Measurements from ENCODE around the gene POLR2J. TPM values are rescaled to one million over a fixed set of nuclear protein-coding genes. Genes with fewer than 3 reads are reported as not detected.
A peak's percentile ranks its signal among the peaks of the same experiment; 100 is the strongest.

Gene POLR2J
- total and polyA plus RNA-seq, 10 of the 15 experiments (the other 5 are each of a cell fraction or from before 2014, with no cell fraction given), result 16.4 to 119 (median 77.4) TPM

- no TSS peak for BruUV-seq (replicated peaks)
- Histone ChIP-seq H2AFZ (ENCODE audit: control insufficient read depth, low read depth, low read length) (peak overlapping the region; percentile 18), H3K4me3 (peak overlapping the region; percentile 51; the same call in 1 of the 2 replicates), H4K20me1 (ENCODE audit: control insufficient read depth, insufficient read depth) (no peaks in the 10 kb centered on the region), H3K27me3 (replicated peaks in 1 of 2; ENCODE audit: control insufficient read depth in 2 of 2, insufficient read depth in 2 of 2, low read length in 1 of 2) (no peaks in the 10 kb centered on the region), H3K9me3 (replicated peaks; ENCODE audit: control insufficient read depth, insufficient read depth, low read length) (no peaks in the 10 kb centered on the region), H3K4me2 (ENCODE audit: control insufficient read depth, insufficient read depth) (peak overlapping the region; percentile 85), H3K4me1 (ENCODE audit: control insufficient read depth, insufficient read depth, low read length) (peaks cover 53% of the 10 kb centered on the region), H3K36me3 (ENCODE audit: control insufficient read depth in 2 of 2, insufficient read depth in 2 of 2, low read length in 1 of 2) (peaks cover 4 to 6% of the 10 kb centered on the region in 2 experiments), H3K9ac (ENCODE audit: control insufficient read depth, insufficient read depth, low read length) (peak overlapping the region; percentile 97), H3K79me2 (ENCODE audit: control insufficient read depth, insufficient read depth, low read length) (peaks cover 9% of the 10 kb centered on the region), H3K27ac (ENCODE audit: control insufficient read depth, insufficient read depth) (peak overlapping the region; percentile 99)
- ATAC-seq, result peak; percentile 84
- DNase-seq (ENCODE audit: low read depth, low spot score), result peak; percentile 84
- FAIRE-seq, result peak; percentile 95
- WGBS (ENCODE audit: insufficient coverage, insufficient replicate concordance, low lambda C conversion rate, missing lambda C conversion rate), result under 1% methylated on average over 25 of the region's 25 CpGs
- intact Hi-C loops (cut with micrococcal nuclease; ENCODE audit: unreplicated experiment) (loop anchor here (1.0 to 2.0 kb wide), 2 partner anchors 17 to 21 kb away; no protein-coding TSS in a partner anchor), in situ Hi-C loops (cut with MboI) (no loop called here)
- ChIA-PET RAD21 (ENCODE audit: unreplicated experiment) (interaction anchor here (0.6 to 6.0 kb wide), 14 partner anchors 9 to 155 kb away, joined by 3 to 115 read pairs (median 6); partner anchors contain the start of gene ALKBH4), SMC1A (ENCODE audit: uncharacterized antibody, unreplicated experiment) (interaction anchor here (0.8 to 6.7 kb wide), 10 partner anchors 8 to 40 kb away, joined by 3 to 89 read pairs (median 14); no protein-coding TSS in a partner anchor), CTCF (interaction anchor here (0.6 to 5.3 kb wide), 14 partner anchors 9 to 41 kb away, joined by 3 to 32 read pairs (median 4); no protein-coding TSS in a partner anchor), POLR2A (interaction anchor here (0.7 to 13.0 kb wide), 10 partner anchors 8 to 135 kb away, joined by 3 to 210 read pairs (median 6); partner anchors contain the start of genes ORAI2 and PRKRIP1)
- TF ChIP-seq TAF1 (IDR thresholded peaks at IDR 0.05; ENCODE audit: borderline replicate concordance, low read depth, low read length) (peak; percentile 88), MAX (IDR thresholded peaks at IDR 0.05; ENCODE audit: low read depth, low read length) (0 out of 2 replicates have a peak, but pooled peaks have one; percentile 10), SIX5 (IDR thresholded peaks at IDR 0.05; ENCODE audit: low read depth, low read length, severe bottlenecking) (no peak), HDGF (IDR thresholded peaks at IDR 0.05) (peak; percentile 93), ETV6 (conservative IDR thresholded peaks at IDR 0.05 in 1 of 2, IDR thresholded peaks at IDR 0.05 in 1 of 2; ENCODE audit: borderline replicate concordance in 1 of 2, low read depth in 1 of 2) (peak in 1 of 2 experiments; percentile 25; a peak in 2 of 4 replicates), KLF5 (IDR thresholded peaks at IDR 0.05; ENCODE audit: partially characterized antibody) (no peak), NFYB (IDR thresholded peaks at IDR 0.05; ENCODE audit: insufficient read depth, low read depth, low read length) (no peak), SRF (IDR thresholded peaks at IDR 0.05; ENCODE audit: low read depth in 2 of 2, low read length in 2 of 2) (0 out of 4 replicates have a peak, but pooled peaks of 1 of the 2 experiments have one; percentile 18), MYB (IDR thresholded peaks at IDR 0.05; ENCODE audit: borderline replicate concordance, low read depth, low read length) (peak; percentile 90), CHD4 (IDR thresholded peaks at IDR 0.05) (peak; percentile 24; the same call in 1 of the 2 replicates), RAD21 (IDR thresholded peaks at IDR 0.05; ENCODE audit: insufficient read depth, low read depth, low read length) (no peak), CTCF (IDR thresholded peaks at IDR 0.05 in 2 of 3, conservative IDR thresholded peaks at IDR 0.05 in 1 of 3; ENCODE audit: control insufficient read depth in 2 of 3, extremely low read depth in 1 of 3, insufficient read depth in 1 of 3, low read depth in 3 of 3, low read length in 3 of 3) (no peak), STAT1 (conservative IDR thresholded peaks at IDR 0.05) (no peak), BACH1 (IDR thresholded peaks at IDR 0.05; ENCODE audit: borderline replicate concordance) (peak; percentile 22; the same call in 1 of the 2 replicates), BCL3 (IDR thresholded peaks at IDR 0.05; ENCODE audit: borderline replicate concordance, insufficient read depth, low read depth, low read length, poor library complexity, severe bottlenecking) (no peak), NR2C1 (IDR thresholded peaks at IDR 0.05) (no peak), ATF2 (IDR thresholded peaks at IDR 0.05; ENCODE audit: low read length) (no peak), POLR2A (IDR thresholded peaks at IDR 0.05; ENCODE audit: low read depth, low read length) (peak; percentile 91)
Measured at GRCh38 chr7:102425639-102426267, 53.0 kb downstream of the POLR2J start.
